ENCODE data around the gene TCERG1L. TPM values are rescaled to one million over a fixed set of nuclear protein-coding genes. Genes with fewer than 3 reads are reported as not detected.

The TCERG1L gene
- total RNA-seq, 2 donors from 2014 or later: not detected

GRCh38 chr10:131196176-131196885 lies 115.2 kb downstream of the TCERG1L start:
- no peaks in the 10 kb centered on the region for H3K4me1 ChIP-seq (ENCODE audit: control insufficient read depth in 1 of 2, low read depth in 2 of 2)
- no peak for TF ChIP-seq CTCF (IDR thresholded peaks at IDR 0.05)
- DNase-seq (ENCODE audit: low spot score): no peak
- no peaks in the 10 kb centered on the region for H3K36me3 ChIP-seq
- H3K27ac ChIP-seq: no peak overlapping the region
- ATAC-seq (ENCODE audit: insufficient number of reproducible peaks, low FRiP score, low read depth): no peak
- H3K27me3 ChIP-seq (replicated peaks; ENCODE audit: insufficient read depth): no peaks in the 10 kb centered on the region
- H3K4me3 ChIP-seq: no peak overlapping the region
- H3K9me3 ChIP-seq: no peaks in the 10 kb centered on the region

GRCh38 chr10:131195558-131196159 lies 115.9 kb downstream of the TCERG1L start:
- no peaks in the 10 kb centered on the region for H3K9me3 ChIP-seq
- ATAC-seq (ENCODE audit: insufficient number of reproducible peaks, low FRiP score, low read depth): no peak
- H3K4me3 ChIP-seq: no peak overlapping the region
- no peak overlapping the region for H3K27ac ChIP-seq
- no peak for DNase-seq (ENCODE audit: low spot score)
- no peaks in the 10 kb centered on the region for H3K36me3 ChIP-seq
- H3K27me3 ChIP-seq (replicated peaks; ENCODE audit: insufficient read depth): no peaks in the 10 kb centered on the region
- TF ChIP-seq CTCF (IDR thresholded peaks at IDR 0.05): no peak
- H3K4me1 ChIP-seq (ENCODE audit: control insufficient read depth in 1 of 2, low read depth in 2 of 2): no peaks in the 10 kb centered on the region

- Histone ChIP-seq H3K27ac (no peak overlapping the region), H3K4me3 (no peak overlapping the region), H3K36me3 (no peaks in the 10 kb centered on the region), H3K9me3 (no peaks in the 10 kb centered on the region), H3K27me3 (replicated peaks; ENCODE audit: insufficient read depth) (no peaks in the 10 kb centered on the region), H3K4me1 (ENCODE audit: control insufficient read depth in 1 of 2, low read depth in 2 of 2) (no peaks in the 10 kb centered on the region)
- ATAC-seq (ENCODE audit: insufficient number of reproducible peaks, low FRiP score, low read depth) (no peak), DNase-seq (ENCODE audit: low spot score) (no peak)
- no peak for TF ChIP-seq CTCF (IDR thresholded peaks at IDR 0.05)
Observed at GRCh38 chr10:131195116-131195515, 116.4 kb downstream of the TCERG1L start.

GRCh38 chr10:131193923-131194322 lies 117.6 kb downstream of the TCERG1L start:
- H3K4me1 ChIP-seq (ENCODE audit: control insufficient read depth in 1 of 2, low read depth in 2 of 2): no peaks in the 10 kb centered on the region
- no peak overlapping the region for H3K27ac ChIP-seq
- no peaks in the 10 kb centered on the region for H3K27me3 ChIP-seq (replicated peaks; ENCODE audit: insufficient read depth)
- no peaks in the 10 kb centered on the region for H3K9me3 ChIP-seq
- H3K36me3 ChIP-seq: no peaks in the 10 kb centered on the region
- ATAC-seq (ENCODE audit: insufficient number of reproducible peaks, low FRiP score, low read depth): no peak
- no peak for TF ChIP-seq CTCF (IDR thresholded peaks at IDR 0.05)
- no peak overlapping the region for H3K4me3 ChIP-seq
- DNase-seq (ENCODE audit: low spot score): no peak

- H3K36me3 ChIP-seq: no peaks in the 10 kb centered on the region
- H3K27me3 ChIP-seq (replicated peaks; ENCODE audit: insufficient read depth): no peaks in the 10 kb centered on the region
- no peak overlapping the region for H3K27ac ChIP-seq
- ATAC-seq (ENCODE audit: insufficient number of reproducible peaks, low FRiP score, low read depth): no peak
- H3K4me1 ChIP-seq (ENCODE audit: control insufficient read depth in 1 of 2, low read depth in 2 of 2): no peaks in the 10 kb centered on the region
- no peak for TF ChIP-seq CTCF (IDR thresholded peaks at IDR 0.05)
- no peak for DNase-seq (ENCODE audit: low spot score)
- H3K9me3 ChIP-seq: no peaks in the 10 kb centered on the region
- no peak overlapping the region for H3K4me3 ChIP-seq
Observed at GRCh38 chr10:131188494-131188893, 123.0 kb downstream of the TCERG1L start.

Measured in thoracic aorta (tissue), 2 donors.